Activated CD4-positive, alpha-beta T cell treated with anti-CD3 and anti-CD28 coated beads, Interleukin-2, amount 50 U/mL, for 48 hours (primary cell): ENCODE results near the gene DONSON.

Source experiments
- DNase-seq, 2 experiments: peaks; one replicate each; pipeline ENCODE4 v3.0.0-alpha.2; 2020

The DONSON gene

GRCh38 chr21:33540711-33541104, 47.8 kb downstream of the DONSON start:
- DNase-seq, result no peak

GRCh38 chr21:33539616-33540015, 48.9 kb downstream of the DONSON start:
- no peak for DNase-seq

GRCh38 chr21:33537212-33537611, 51.3 kb downstream of the DONSON start:
- DNase-seq, result no peak

GRCh38 chr21:33531007-33531406, 57.5 kb downstream of the DONSON start:
- DNase-seq, result no peak
